Upper lobe of right lung (tissue), 1 donor: Measurements from ENCODE around the gene CHAF1A. TPM values are rescaled to one million over a fixed set of nuclear protein-coding genes. Genes with fewer than 3 reads are reported as not detected.

Experiments
- ATAC-seq: fragments of 200-7000 bp; cut with Tn5 transposase; one replicate; pipeline ENCODE4 v1.9.1; 2020; ENCODE audit warnings: mild to moderate bottlenecking, moderate library complexity
- DNase-seq: peaks from one replicate; pipeline ENCODE4 v3.0.0-alpha.2; 2020
- H3K27ac ChIP-seq: fragments of 200-600 bp; one replicate; pipeline ENCODE4 v1.8.0; 2022
- H3K27me3 ChIP-seq: fragments of 200-600 bp; one replicate; pipeline ENCODE4 v1.8.0; 2022; ENCODE audit warnings: mild to moderate bottlenecking
- H3K36me3 ChIP-seq: fragments of 200-600 bp; one replicate; pipeline ENCODE4 v1.8.0; 2022
- H3K4me1 ChIP-seq: fragments of 200-600 bp; one replicate; pipeline ENCODE4 v1.8.0; 2022
- H3K4me3 ChIP-seq: fragments of 200-600 bp; one replicate; pipeline ENCODE4 v1.8.0; 2022; ENCODE audit warnings: mild to moderate bottlenecking
- H3K9me3 ChIP-seq: fragments of 200-600 bp; one replicate; pipeline ENCODE4 v1.8.0; 2022
- CTCF ChIP-seq: fragments of 200-600 bp; IDR thresholded peaks from one replicate; pipeline ENCODE4 v1.8.0; 2022; ENCODE audit warnings: antibody characterized with exemption
- intact Hi-C: fragments of 100-400 bp; cut with DNase I; formaldehyde crosslinking; loops from one replicate; pipeline ENCODE4 v1.11.0; 2022
- total RNA-seq: library from RNA; stranded (reverse); fragmentation: NEBNext Ultra II Directional; extraction: Animal tissue kit (Norgen Biotek cat#: 25700); gene quantifications from one replicate; pipeline ENCODE4 v1.2.1, GENCODE V29; 2021
- donor health status: DM: no; HTN: yes; CAD: no; lungs with severe emphysema.

Gene CHAF1A
- total RNA-seq, 1 donor from 2014 or later: 10.8 TPM

- DNase-seq: no peak
- Histone ChIP-seq H3K27ac (no peak overlapping the region), H3K4me1 (peaks cover 12% of the 10 kb centered on the region), H3K27me3 (no peaks in the 10 kb centered on the region), H3K36me3 (peaks cover 40% of the 10 kb centered on the region), H3K9me3 (no peaks in the 10 kb centered on the region), H3K4me3 (no peak overlapping the region)
- no peak for TF ChIP-seq CTCF
- intact Hi-C loops: no loop called here
- ATAC-seq: no peak
Measured at GRCh38 chr19:4454747-4455718, 52.6 kb downstream of the CHAF1A start.

- intact Hi-C loops: no loop called here
- DNase-seq (peak; percentile 79), ATAC-seq (no peak)
- H3K27ac ChIP-seq: peak overlapping the region; percentile 52
- H3K4me1 ChIP-seq: peaks cover 12% of the 10 kb centered on the region
- H3K27me3 ChIP-seq: no peaks in the 10 kb centered on the region
- H3K4me3 ChIP-seq: peak overlapping the region; percentile 68
- H3K9me3 ChIP-seq: no peaks in the 10 kb centered on the region
- H3K36me3 ChIP-seq: peaks cover 32% of the 10 kb centered on the region
- TF ChIP-seq CTCF: no peak
Measured at GRCh38 chr19:4455719-4456475, 53.5 kb downstream of the CHAF1A start.

- ATAC-seq: peak; percentile 18
- Histone ChIP-seq H3K4me1 (peaks cover 12% of the 10 kb centered on the region), H3K27ac (peak overlapping the region; percentile 52), H3K36me3 (peaks cover 26% of the 10 kb centered on the region), H3K4me3 (peak overlapping the region; percentile 68), H3K9me3 (no peaks in the 10 kb centered on the region), H3K27me3 (no peaks in the 10 kb centered on the region)
- DNase-seq: no peak
- TF ChIP-seq CTCF: no peak
- intact Hi-C loops: no loop called here
Measured at GRCh38 chr19:4456476-4456842, 54.0 kb downstream of the CHAF1A start.

- no peak for TF ChIP-seq CTCF
- Histone ChIP-seq H3K4me1 (peaks cover 12% of the 10 kb centered on the region), H3K27ac (peak overlapping the region; percentile 81), H3K4me3 (peak overlapping the region; percentile 68), H3K9me3 (no peaks in the 10 kb centered on the region), H3K27me3 (no peaks in the 10 kb centered on the region), H3K36me3 (peaks cover 20% of the 10 kb centered on the region)
- peak; percentile 20 for ATAC-seq
- DNase-seq: no peak
- intact Hi-C loops: no loop called here
Measured at GRCh38 chr19:4456843-4457653, 54.6 kb downstream of the CHAF1A start.

GRCh38 chr19:4457654-4458395 is 55.4 kb downstream of the CHAF1A start, which contains the start of gene UBXN6:
UBXN6 (minus strand) TSS chr19:4457794; CDS start chr19:4457697, 97 bp downstream.
- intact Hi-C loops: no loop called here
- no peak for TF ChIP-seq CTCF
- Histone ChIP-seq H3K9me3 (no peaks in the 10 kb centered on the region), H3K27me3 (no peaks in the 10 kb centered on the region), H3K27ac (peak within 1 kb of the TSS; percentile 81), H3K36me3 (peaks cover 13% of the 10 kb centered on the region), H3K4me1 (peaks cover 12% of the 10 kb centered on the region), H3K4me3 (peak within 1 kb of the TSS; percentile 68)
- ATAC-seq (peak; percentile 96), DNase-seq (peak; percentile 99)
